Mesothelial cell of epicardium (in vitro differentiated cells): ENCODE data around the gene AKAP5. TPM values are rescaled to one million over a fixed set of nuclear protein-coding genes. Genes with fewer than 3 reads are reported as not detected.

Experiments used
- DNase-seq, 2 experiments: peaks; one replicate each; pipeline ENCODE4 v3.0.0; 2021; ENCODE audit warnings: low spot score in 2 of 2; ENCODE audit not compliant: unreplicated experiment in 2 of 2
- H3K27ac Mint-ChIP-seq: 2 replicates; pipeline ENCODE4 v1.8.0; 2021; ENCODE audit warnings: mixed read lengths
- H3K27me3 Mint-ChIP-seq: 2 replicates; pipeline ENCODE4 v1.8.0; 2021; ENCODE audit warnings: low read depth, mixed read lengths
- H3K36me3 Mint-ChIP-seq: 2 replicates; pipeline ENCODE4 v1.8.0; 2021; ENCODE audit warnings: mixed read lengths
- H3K4me1 Mint-ChIP-seq: 2 replicates; pipeline ENCODE4 v1.8.0; 2021; ENCODE audit warnings: mixed read lengths
- H3K4me3 Mint-ChIP-seq: 2 replicates; pipeline ENCODE4 v1.8.0; 2021; ENCODE audit warnings: mild to moderate bottlenecking, moderate library complexity, mixed read lengths
- H3K9me3 Mint-ChIP-seq: 2 replicates; pipeline ENCODE4 v1.8.0; 2021; ENCODE audit warnings: mixed read lengths
- total RNA-seq: library from RNA; stranded (reverse); gene quantifications from 3 replicates; pipeline ENCODE4 v1.2.1, GENCODE V29; 2021
- TF ChIP-seq, protein P1 (sequence below): fragments of 200-600 bp; sonication (generic); IDR thresholded peaks from one replicate; pipeline ENCODE4 v1.5.0; 2021; ENCODE audit warnings: antibody characterized with exemption; ENCODE audit not compliant: unreplicated experiment

Gene AKAP5
- total RNA-seq, 1 donor from 2014 or later = 2.1 TPM

DNA sequence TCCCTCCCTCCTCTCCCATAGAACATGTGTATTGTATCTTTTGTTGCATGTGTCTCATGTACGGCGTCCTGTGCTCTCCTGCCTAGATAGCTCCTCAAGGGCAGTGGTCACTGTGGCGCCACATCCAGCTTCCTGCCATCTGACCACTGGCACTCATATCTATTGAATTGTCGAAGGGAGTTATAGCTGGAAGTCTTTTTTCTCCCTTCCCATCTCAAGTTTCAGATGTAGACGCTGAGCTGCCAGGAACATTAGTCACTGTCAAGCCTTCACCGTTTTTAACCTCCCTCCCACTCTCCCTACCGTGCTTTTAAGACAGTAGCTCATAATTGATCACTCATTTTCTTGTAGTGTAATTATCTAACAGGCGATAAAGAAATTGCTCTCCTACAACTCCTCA lies 44.1 kb upstream of the AKAP5 start:
- TF ChIP-seq, protein P1, sequence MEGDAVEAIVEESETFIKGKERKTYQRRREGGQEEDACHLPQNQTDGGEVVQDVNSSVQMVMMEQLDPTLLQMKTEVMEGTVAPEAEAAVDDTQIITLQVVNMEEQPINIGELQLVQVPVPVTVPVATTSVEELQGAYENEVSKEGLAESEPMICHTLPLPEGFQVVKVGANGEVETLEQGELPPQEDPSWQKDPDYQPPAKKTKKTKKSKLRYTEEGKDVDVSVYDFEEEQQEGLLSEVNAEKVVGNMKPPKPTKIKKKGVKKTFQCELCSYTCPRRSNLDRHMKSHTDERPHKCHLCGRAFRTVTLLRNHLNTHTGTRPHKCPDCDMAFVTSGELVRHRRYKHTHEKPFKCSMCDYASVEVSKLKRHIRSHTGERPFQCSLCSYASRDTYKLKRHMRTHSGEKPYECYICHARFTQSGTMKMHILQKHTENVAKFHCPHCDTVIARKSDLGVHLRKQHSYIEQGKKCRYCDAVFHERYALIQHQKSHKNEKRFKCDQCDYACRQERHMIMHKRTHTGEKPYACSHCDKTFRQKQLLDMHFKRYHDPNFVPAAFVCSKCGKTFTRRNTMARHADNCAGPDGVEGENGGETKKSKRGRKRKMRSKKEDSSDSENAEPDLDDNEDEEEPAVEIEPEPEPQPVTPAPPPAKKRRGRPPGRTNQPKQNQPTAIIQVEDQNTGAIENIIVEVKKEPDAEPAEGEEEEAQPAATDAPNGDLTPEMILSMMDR = no peak
- Mint-ChIP-seq H3K4me3 (no peak overlapping the region), H3K9me3 (no peaks in the 10 kb centered on the region), H3K4me1 (peaks cover 5% of the 10 kb centered on the region), H3K27ac (no peak overlapping the region), H3K27me3 (peaks cover 27% of the 10 kb centered on the region), H3K36me3 (peaks cover 62% of the 10 kb centered on the region)
- DNase-seq = no peak

DNA sequence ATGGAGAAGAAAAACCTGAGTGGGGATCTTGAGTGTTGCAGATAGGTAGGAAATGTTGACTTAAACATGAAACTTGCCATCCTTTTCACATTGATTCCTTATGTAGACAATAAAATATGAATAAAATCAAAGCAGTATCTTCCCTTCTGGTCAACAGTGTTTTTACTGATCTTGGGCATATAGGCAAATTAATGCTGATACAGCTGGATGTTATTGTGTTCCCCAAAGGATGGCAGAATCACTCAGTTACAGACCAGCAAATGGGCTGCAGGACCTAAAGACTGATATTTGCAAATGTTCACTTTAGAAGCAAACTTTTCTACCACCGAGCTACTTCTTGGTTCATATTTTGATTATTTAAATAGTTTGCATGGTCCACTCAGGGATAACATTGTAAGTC lies 43.3 kb upstream of the AKAP5 start:
- Mint-ChIP-seq H3K4me3 (no peak overlapping the region), H3K36me3 (peaks cover 63% of the 10 kb centered on the region), H3K27me3 (peaks cover 27% of the 10 kb centered on the region), H3K4me1 (peaks cover 5% of the 10 kb centered on the region), H3K27ac (no peak overlapping the region), H3K9me3 (no peaks in the 10 kb centered on the region)
- DNase-seq = no peak
- TF ChIP-seq, protein P1 = no peak

DNA sequence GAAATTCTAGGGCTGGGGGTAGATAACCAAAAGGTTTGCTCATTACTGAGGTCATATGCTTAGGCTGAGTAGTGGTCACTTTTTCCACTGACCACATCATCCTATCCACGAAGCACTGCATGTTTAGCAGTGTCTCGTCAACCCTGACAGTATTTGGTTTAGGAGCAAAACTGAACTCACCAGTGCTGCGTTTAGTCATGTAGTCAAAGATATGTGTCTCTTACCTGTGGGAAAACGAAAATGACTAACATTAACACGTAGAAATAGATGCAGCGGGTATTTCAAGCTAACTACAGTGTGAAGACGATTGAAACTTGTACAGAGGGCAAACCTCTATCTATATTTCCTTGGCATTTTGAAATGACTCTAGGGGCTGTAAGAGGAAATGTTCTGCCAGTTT lies 42.5 kb upstream of the AKAP5 start:
- DNase-seq = no peak
- Mint-ChIP-seq H3K4me3 (no peak overlapping the region), H3K4me1 (peaks cover 5% of the 10 kb centered on the region), H3K27ac (no peak overlapping the region), H3K9me3 (no peaks in the 10 kb centered on the region), H3K36me3 (peaks cover 63% of the 10 kb centered on the region), H3K27me3 (peaks cover 25% of the 10 kb centered on the region)
- TF ChIP-seq, protein P1 = no peak

DNA sequence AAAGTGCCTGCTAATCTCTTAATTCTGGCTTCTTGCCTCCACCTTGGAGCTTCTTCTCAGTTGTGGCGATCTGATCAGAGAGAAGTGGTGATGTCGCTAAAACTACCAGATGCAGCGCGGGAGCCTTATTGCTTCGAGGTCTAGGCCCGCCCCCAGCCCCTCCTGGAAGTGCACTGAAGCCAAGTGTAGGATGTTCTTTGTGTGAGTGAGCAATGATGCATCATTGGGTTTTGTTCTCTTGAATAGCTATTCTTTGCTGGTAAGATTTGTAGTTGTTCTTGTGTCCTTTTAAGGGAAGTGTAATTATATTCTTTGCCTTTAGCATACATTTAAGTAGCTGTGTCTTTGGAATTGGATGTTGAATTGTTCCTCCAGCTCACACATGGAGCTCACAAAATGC lies 41.3 kb upstream of the AKAP5 start:
- peaks cover 61% of the 10 kb centered on the region for H3K36me3 Mint-ChIP-seq
- H3K4me3 Mint-ChIP-seq = no peak overlapping the region
- H3K4me1 Mint-ChIP-seq = peaks cover 5% of the 10 kb centered on the region
- TF ChIP-seq, protein P1 = no peak
- no peak overlapping the region for H3K27ac Mint-ChIP-seq
- no peak for DNase-seq
- peaks cover 24% of the 10 kb centered on the region for H3K27me3 Mint-ChIP-seq
- no peaks in the 10 kb centered on the region for H3K9me3 Mint-ChIP-seq

DNA sequence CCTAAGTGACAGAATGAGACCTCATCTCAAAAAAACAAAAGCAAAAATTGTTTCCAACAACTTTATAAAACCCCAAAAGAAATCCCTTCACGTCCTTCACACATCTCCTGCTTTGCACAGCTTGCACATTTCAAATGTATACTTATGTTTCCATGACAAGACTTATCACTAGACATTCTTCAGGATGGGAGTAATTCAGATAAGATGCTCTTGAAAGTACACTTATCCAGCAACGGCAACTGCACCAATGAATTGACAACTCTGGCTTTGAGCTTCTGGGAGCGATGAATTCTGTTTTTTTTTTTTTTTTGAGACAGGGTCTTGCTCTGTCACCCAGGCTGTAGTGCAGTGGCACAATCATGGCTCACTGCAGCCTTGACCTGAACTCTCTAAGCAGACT lies 30.8 kb upstream of the AKAP5 start:
- no peak for DNase-seq
- Mint-ChIP-seq H3K27ac (no peak overlapping the region), H3K27me3 (no peaks in the 10 kb centered on the region), H3K4me3 (no peak overlapping the region), H3K36me3 (peaks cover 35% of the 10 kb centered on the region), H3K4me1 (peaks cover 8% of the 10 kb centered on the region), H3K9me3 (no peaks in the 10 kb centered on the region)
- TF ChIP-seq, protein P1 = no peak
